IPS-15b (cell line): ENCODE results near the gene PPP1R2.

Source experiments
- H3K27me3 ChIP-seq: one replicate; pipeline ENCODE4 v1.6.1; 2013; ENCODE audit warnings: low read length; ENCODE audit not compliant: control insufficient read depth, insufficient read depth
- H3K36me3 ChIP-seq: one replicate; pipeline ENCODE4 v1.6.1; 2013; ENCODE audit warnings: low read length; ENCODE audit not compliant: control insufficient read depth, insufficient read depth
- H3K4me1 ChIP-seq: one replicate; pipeline ENCODE4 v1.6.1; 2013; ENCODE audit warnings: mild to moderate bottlenecking, low read length; ENCODE audit not compliant: control insufficient read depth, insufficient read depth
- H3K4me3 ChIP-seq: one replicate; pipeline ENCODE4 v1.5.1; 2013; ENCODE audit warnings: low read depth, low read length
- H3K9ac ChIP-seq: one replicate; pipeline ENCODE4 v1.6.1; 2013; ENCODE audit warnings: low read depth, mild to moderate bottlenecking, low read length
- H3K9me3 ChIP-seq: one replicate; pipeline ENCODE4 v1.6.1; 2013; ENCODE audit warnings: mild to moderate bottlenecking, low read length; ENCODE audit not compliant: control insufficient read depth, insufficient read depth

Gene PPP1R2

GRCh38 chr3:195579281-195579680 lies 36.2 kb upstream of the PPP1R2 start:
- peaks cover 4% of the 10 kb centered on the region for H3K4me1 ChIP-seq
- no peak overlapping the region for H3K4me3 ChIP-seq
- H3K9me3 ChIP-seq: no peaks in the 10 kb centered on the region

GRCh38 chr3:195578565-195578964 lies 35.4 kb upstream of the PPP1R2 start:
- Histone ChIP-seq H3K4me1 (peaks cover 2% of the 10 kb centered on the region), H3K9ac (no peak overlapping the region), H3K4me3 (no peak overlapping the region), H3K9me3 (no peaks in the 10 kb centered on the region), H3K36me3 (no peaks in the 10 kb centered on the region), H3K27me3 (no peaks in the 10 kb centered on the region)

More at GRCh38 chr3:195579281-195579680, 36.2 kb upstream of the PPP1R2 start:
- Histone ChIP-seq H3K36me3 (no peaks in the 10 kb centered on the region), H3K9ac (no peak overlapping the region), H3K27me3 (no peaks in the 10 kb centered on the region)

GRCh38 chr3:195577645-195578177 lies 34.6 kb upstream of the PPP1R2 start:
- H3K4me1 ChIP-seq: no peaks in the 10 kb centered on the region
- no peak overlapping the region for H3K9ac ChIP-seq
- H3K4me3 ChIP-seq: no peak overlapping the region
- no peaks in the 10 kb centered on the region for H3K36me3 ChIP-seq
- no peaks in the 10 kb centered on the region for H3K27me3 ChIP-seq
- H3K9me3 ChIP-seq: no peaks in the 10 kb centered on the region

GRCh38 chr3:195574497-195575304 lies 31.6 kb upstream of the PPP1R2 start:
- Histone ChIP-seq H3K27me3 (no peaks in the 10 kb centered on the region), H3K4me1 (no peaks in the 10 kb centered on the region), H3K9me3 (no peaks in the 10 kb centered on the region), H3K4me3 (no peak overlapping the region), H3K9ac (no peak overlapping the region), H3K36me3 (no peaks in the 10 kb centered on the region)

GRCh38 chr3:195573611-195574496 lies 30.7 kb upstream of the PPP1R2 start:
- Histone ChIP-seq H3K9ac (no peak overlapping the region), H3K27me3 (no peaks in the 10 kb centered on the region), H3K4me3 (no peak overlapping the region), H3K9me3 (no peaks in the 10 kb centered on the region), H3K4me1 (no peaks in the 10 kb centered on the region), H3K36me3 (no peaks in the 10 kb centered on the region)

GRCh38 chr3:195571361-195571760 lies 28.2 kb upstream of the PPP1R2 start:
- no peak overlapping the region for H3K9ac ChIP-seq
- no peaks in the 10 kb centered on the region for H3K9me3 ChIP-seq
- H3K27me3 ChIP-seq: no peaks in the 10 kb centered on the region

GRCh38 chr3:195570912-195571311 lies 27.8 kb upstream of the PPP1R2 start:
- Histone ChIP-seq H3K4me1 (no peaks in the 10 kb centered on the region), H3K9ac (no peak overlapping the region), H3K9me3 (no peaks in the 10 kb centered on the region), H3K27me3 (no peaks in the 10 kb centered on the region), H3K36me3 (no peaks in the 10 kb centered on the region), H3K4me3 (no peak overlapping the region)

More at GRCh38 chr3:195571361-195571760, 28.2 kb upstream of the PPP1R2 start:
- Histone ChIP-seq H3K4me3 (no peak overlapping the region), H3K36me3 (no peaks in the 10 kb centered on the region), H3K4me1 (no peaks in the 10 kb centered on the region)

GRCh38 chr3:195570344-195570743 lies 27.2 kb upstream of the PPP1R2 start:
- no peak overlapping the region for H3K4me3 ChIP-seq
- no peaks in the 10 kb centered on the region for H3K9me3 ChIP-seq
- no peak overlapping the region for H3K9ac ChIP-seq
- H3K36me3 ChIP-seq: no peaks in the 10 kb centered on the region
- H3K27me3 ChIP-seq: no peaks in the 10 kb centered on the region
- H3K4me1 ChIP-seq: no peaks in the 10 kb centered on the region

- Histone ChIP-seq H3K9ac (no peak overlapping the region), H3K9me3 (no peaks in the 10 kb centered on the region), H3K27me3 (no peaks in the 10 kb centered on the region), H3K36me3 (no peaks in the 10 kb centered on the region), H3K4me1 (no peaks in the 10 kb centered on the region), H3K4me3 (no peak overlapping the region)
Measured at GRCh38 chr3:195568630-195569029, 25.5 kb upstream of the PPP1R2 start.

- Histone ChIP-seq H3K4me3 (no peak overlapping the region), H3K9me3 (no peaks in the 10 kb centered on the region), H3K4me1 (no peaks in the 10 kb centered on the region), H3K27me3 (no peaks in the 10 kb centered on the region), H3K9ac (no peak overlapping the region), H3K36me3 (no peaks in the 10 kb centered on the region)
Measured at GRCh38 chr3:195566797-195567196, 23.7 kb upstream of the PPP1R2 start.

GRCh38 chr3:195565716-195566115 lies 22.6 kb upstream of the PPP1R2 start:
- Histone ChIP-seq H3K4me3 (no peak overlapping the region), H3K36me3 (no peaks in the 10 kb centered on the region), H3K4me1 (no peaks in the 10 kb centered on the region), H3K9ac (no peak overlapping the region), H3K27me3 (no peaks in the 10 kb centered on the region), H3K9me3 (no peaks in the 10 kb centered on the region)
